ENCODE results near the gene MARK3.
A peak's percentile ranks its signal among the peaks of the same experiment; 100 is the strongest.
"Not testable (repeated sequence)": the region's sequence is repeated elsewhere in the genome, so short reads cannot be mapped to it uniquely, and the experiment has no call there.

Gene MARK3

GRCh38 chr14:103385152-103385928, at the start of gene MARK3:
Gene MARK3, plus strand, starts transcription at chr14:103385415. Its CDS starts 615 bp downstream, at chr14:103386030.
- DNase-seq, result peak; percentile 94

GRCh38 chr14:103336191-103336590, 49.0 kb upstream of the MARK3 start:
- DNase-seq, result no peak

DNA sequence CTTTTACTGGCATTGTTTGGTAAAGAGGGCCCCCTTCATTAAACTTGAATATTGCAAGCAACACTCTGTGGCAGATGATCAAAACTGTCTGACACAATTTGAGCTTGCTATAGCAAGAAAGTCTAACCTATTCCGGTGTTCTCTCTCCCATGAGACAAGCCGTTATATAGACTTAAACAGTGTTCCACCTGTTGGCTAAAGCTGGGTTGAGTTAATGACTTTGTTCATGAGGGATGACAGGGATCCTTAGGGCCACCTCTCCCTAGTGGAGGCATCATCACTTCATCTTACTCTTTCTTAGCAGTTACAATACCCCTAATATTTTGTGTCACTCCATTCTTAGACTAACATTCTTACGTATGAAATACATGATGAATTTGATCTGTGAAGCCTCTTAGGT, 47.4 kb upstream of the MARK3 start:
- no peak for DNase-seq

DNA sequence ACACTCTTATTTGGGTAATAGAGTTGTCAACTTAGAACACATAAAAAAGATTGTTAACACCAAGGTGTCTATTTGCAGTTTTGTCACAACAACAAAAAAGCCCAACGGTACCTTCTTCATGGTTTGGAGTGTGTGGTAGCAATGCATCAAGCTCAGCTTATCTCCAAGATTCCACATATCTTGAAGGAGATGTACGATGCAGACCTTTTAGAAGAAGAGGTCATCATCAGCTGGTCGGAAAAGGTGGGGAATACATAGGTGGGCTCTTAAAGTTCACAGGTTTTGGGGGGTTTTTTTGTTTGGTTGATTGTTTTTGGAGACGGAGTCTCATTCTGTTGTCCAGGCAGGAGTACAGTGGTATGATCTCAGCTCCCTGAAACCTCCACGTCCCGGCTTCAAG, 45.7 kb upstream of the MARK3 start:
- no peak for DNase-seq

- DNase-seq, result no peak
These were observed 44.6 kb upstream of the MARK3 start for GRCh38 chr14:103340480-103341212.

DNA sequence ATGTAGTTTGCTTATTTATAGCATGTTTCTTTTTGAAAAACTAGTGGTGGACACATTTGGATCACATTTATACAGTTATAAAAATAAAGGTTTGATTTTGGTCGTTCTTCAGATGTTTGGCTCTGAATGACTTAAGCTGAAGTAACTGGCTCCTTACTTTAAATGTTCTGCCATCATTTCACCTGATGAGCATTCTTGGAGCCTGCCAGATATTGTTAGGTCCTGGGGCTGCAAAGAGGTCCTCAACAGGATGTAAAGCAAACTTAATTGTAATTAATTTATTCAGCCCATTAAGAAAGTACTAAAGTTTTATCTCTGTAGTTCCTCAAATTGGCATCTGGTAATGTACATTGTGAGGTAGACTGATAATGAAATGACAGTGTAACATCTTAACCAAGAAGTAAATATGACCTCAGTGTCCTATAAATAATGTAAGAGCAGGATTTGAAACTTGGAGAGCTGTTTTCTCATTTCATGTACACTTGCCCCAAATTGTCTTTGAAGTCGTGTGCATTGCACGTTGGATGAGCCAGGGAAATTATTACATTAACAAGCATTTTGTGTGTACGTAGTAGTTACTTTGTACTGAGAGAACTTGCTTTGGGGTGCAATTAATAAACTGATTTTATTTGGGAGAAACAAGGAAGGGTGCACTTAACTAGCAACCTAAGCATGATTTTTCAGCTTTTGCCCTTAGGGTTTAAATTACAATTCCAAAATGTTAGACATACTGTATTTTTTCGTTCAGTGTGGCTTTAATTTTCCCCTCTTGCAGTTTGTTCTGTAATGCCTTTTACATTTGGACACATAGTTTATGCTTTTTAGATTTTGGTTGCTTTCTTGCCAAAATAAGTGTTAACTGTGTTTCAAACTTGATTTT, 43.7 kb upstream of the MARK3 start:
- DNase-seq, result no peak

- no peak for DNase-seq
These were observed 41.9 kb upstream of the MARK3 start for GRCh38 chr14:103343164-103343879.

GRCh38 chr14:103343905-103344797, 41.1 kb upstream of the MARK3 start:
- no peak for DNase-seq

GRCh38 chr14:103346286-103346685, 38.9 kb upstream of the MARK3 start:
- DNase-seq, result no peak

DNA sequence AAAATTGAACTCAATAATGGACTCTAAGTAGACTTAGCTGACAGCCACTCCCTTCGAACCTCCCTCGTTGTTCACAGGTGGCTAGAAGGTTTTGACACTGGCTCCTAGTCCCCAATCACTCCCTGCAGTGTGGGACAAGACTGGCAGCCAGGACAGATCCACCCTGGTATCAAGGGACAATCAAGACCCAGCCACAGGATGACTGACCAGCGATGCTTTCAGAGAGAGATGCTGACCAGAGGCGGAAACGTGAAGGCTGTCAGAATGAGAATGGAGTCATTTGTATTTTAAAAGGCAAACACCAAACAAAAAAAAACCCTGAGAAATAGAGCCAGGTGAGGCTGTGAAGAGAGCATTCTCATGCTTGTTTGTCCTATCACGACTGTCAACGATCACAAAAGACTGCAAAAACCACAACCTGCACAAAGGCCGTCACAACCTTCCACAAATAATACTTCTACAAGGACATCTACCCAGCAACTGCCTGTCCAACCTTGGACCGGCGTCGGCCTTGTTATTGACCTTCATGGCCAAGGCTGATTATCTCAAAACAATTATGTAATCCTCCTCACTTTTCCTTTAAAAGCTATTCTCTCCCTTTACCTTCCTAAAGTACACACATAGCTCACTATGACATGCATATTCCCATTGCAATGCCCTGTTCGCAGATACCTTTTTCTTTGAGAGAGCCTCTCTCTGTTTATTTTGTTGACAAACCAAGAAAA, 38.0 kb upstream of the MARK3 start:
- DNase-seq, result no peak

DNA sequence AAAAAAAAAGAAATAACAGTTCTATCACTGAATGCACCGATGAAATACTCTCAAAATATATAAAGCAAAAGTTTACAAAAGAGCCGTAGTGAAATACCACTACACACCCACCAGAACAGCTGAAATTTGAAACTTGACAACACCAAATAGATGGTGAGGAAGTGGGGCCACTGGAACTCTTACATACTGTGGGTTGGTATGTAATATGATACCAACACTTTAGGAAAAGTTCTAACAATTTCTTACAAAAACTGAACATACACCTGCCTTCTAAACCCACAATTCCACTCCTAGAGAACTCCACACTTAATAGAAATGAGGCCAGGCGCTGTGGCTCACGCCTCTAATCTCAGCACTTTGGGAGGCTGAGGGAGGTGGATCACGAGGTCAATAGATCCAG, 37.1 kb upstream of the MARK3 start:
- DNase-seq, result no peak

DNA sequence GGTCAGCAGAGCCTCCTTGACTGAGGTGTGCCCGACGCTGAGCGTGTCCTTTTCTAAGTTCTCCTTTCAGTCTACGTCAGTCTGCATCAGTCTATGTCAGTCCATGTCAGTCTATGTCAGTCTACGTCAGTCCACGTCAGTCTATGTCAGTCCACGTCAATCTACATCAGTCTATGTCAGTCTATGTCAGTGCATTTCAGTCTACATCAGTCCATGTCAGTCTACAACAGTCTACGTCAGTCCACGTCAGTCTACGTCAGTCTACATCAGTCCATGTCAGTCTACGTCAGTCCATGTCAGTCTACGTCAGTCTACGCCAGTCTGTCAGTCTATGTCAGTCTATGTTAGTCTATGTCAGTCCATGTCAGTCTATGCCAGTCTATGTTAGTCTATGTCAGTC, 35.2 kb upstream of the MARK3 start:
- no peak for DNase-seq

DNA sequence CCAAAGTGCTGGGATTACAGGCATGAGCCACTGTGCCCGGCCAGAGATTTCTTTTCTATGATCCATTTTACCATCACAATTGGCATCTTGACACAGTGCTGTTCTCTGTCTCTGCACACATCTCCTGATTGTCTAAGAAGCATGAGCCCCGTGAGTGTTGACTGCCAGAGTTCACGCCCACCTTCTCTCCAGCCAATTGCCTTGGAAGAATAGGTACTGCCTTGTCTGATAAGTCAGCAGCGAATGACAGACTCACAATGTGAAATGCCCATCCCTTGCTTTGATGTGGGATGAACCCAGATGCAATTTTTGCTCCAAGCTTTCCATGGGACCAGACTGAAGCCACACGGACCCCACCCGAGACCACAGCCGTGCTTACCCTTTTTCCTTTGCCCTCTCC, 31.9 kb upstream of the MARK3 start:
- DNase-seq, result no peak

DNA sequence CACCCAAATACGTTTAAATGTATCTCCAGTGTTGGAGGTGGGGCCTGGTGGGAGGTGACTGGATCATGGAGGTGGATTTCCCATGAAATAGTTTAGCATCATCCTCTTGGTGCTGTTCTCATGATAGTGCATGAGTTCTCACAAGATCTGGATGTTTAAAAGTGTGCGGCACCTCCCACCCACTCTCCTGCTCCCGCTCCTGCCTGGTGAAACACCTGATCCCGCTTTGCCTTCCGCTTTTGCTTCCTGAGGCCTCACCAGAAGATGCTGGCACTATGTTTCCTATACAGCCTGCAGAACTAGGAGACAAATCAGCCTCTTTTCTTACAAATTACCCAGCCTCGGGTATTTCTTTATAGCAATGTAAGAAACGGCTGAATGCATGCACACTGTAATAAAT, 31.1 kb upstream of the MARK3 start:
- DNase-seq, result no peak

DNA sequence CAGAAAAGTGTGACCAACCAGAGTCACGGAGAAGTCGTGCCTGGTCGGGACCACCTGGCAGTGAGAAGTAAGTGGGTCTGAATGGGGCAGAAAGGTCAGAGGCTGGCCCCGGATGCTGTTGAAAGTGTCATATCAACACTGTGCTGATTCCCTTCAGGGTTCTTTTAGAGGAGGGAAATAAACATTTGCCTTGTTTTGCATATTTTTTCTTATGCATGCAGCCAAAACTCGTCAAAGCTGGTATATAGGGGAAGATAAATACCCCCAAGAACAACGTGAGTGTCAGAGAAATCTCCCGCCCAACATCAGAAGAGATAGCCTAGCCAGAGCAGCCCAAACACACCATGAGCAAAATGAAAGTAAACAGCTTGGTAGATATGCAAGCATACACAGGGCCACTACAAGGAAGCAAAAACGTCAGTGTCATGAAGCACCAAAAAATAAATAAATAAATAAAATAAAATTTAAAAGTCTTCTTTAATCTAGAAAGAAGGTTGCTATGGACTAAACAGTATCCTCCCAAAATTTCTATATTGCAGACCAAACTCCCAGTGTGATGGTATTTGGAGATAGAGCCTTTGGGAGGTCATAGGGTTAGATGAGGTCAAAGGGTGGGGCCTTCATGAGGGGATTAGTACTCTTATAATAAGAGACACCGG, 29.1 kb upstream of the MARK3 start:
- no peak for DNase-seq

DNA sequence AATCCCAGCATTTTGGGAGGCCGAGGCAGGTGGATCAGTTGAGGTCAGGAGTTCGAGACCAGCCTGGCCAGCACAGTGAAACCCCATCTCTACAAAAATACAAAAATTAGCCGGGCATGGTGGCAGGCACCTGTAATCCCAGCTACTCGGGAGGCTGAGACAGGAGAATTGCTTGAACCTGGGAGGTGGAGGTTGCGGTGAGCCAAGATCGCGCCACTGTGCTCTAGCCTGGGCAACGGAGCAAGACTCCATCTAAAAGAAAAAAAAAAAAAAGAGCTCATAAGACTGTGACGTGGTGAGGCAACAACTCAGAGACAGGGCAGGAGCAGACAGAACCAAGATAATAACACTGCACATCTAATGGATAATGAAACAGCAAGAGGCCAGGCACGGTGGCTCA, 27.7 kb upstream of the MARK3 start:
- not testable (repeated sequence) for DNase-seq

DNA sequence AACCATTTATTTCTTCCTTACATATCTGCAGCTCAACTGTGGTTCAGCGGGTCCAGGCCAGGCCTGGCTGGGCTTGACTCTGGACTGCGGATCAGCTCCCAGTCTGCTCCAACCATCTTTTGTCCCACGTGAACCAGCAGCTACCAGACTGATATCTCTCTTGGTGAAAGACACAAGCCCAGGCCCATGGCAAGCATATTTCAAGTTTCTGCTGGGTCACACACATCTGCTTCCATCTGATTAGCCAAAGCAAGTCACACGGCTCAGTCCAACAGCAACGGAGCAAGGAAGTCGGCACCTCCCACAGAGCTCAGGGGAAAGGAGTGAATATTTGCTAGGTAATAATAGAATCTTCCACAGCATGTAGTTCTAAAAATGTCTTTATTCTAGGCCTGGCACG, 24.7 kb upstream of the MARK3 start:
- DNase-seq, result no peak

- DNase-seq, result no peak
These were observed 23.3 kb upstream of the MARK3 start for GRCh38 chr14:103361867-103362266.

- no peak for DNase-seq
These were observed 22.4 kb upstream of the MARK3 start for GRCh38 chr14:103362780-103363179.

- DNase-seq, result no peak
These were observed 18.5 kb upstream of the MARK3 start for GRCh38 chr14:103366741-103367140.

Measured in stimulated activated CD4-positive, alpha-beta T cell treated with anti-CD3 and anti-CD28 coated beads, Interleukin-2, amount 100 ng/mL, for 48 hours (primary cell).